Hypothalamus (tissue), 51 donors: Measurements from ENCODE around the gene BCL11A.

Source experiments
- DNase-seq, 51 donors: peaks; one replicate each; lab custom pipeline; 2025; lab: John Stamatoyannopoulos, UW

The BCL11A gene

DNA sequence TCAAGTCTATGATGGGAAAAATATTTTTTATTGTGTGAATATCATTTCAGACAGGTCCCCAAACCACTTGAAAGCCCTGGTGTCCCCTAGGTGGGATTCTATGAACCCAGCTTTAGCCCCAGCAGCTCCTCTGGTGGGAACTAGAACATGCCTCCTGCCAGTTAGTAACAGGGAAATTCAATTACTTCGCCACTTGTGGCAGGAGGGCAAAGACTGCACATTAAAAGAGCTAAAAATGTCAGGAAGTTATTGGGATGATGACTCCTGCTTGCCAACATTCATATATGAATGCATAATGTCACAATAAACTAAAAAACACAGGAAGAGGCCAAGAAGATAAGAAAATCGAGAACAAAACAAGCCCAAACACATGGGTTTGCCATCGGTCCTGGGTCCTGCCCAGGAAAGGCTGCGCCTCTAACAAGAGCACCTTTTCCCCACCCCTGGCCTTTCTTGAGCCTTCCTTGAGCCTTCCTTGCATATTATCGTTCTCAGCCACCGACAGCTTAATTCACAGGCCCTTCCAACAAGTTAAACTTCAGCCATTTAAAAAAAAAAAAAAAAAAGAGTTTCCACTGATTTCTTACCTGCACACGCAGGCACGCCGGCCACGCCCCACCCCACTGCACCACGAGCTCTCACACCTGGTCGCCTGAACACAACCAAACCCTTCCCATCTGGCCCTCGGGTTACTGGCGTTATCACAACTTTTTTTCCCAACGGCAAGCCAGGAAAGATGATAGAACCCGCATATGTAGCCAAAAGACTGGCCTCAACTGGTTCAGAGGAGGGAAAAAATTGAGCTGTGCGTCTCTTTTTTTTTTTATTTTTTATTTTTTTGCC lies 23.4 kb downstream of the BCL11A start:
- no peak for DNase-seq

DNA sequence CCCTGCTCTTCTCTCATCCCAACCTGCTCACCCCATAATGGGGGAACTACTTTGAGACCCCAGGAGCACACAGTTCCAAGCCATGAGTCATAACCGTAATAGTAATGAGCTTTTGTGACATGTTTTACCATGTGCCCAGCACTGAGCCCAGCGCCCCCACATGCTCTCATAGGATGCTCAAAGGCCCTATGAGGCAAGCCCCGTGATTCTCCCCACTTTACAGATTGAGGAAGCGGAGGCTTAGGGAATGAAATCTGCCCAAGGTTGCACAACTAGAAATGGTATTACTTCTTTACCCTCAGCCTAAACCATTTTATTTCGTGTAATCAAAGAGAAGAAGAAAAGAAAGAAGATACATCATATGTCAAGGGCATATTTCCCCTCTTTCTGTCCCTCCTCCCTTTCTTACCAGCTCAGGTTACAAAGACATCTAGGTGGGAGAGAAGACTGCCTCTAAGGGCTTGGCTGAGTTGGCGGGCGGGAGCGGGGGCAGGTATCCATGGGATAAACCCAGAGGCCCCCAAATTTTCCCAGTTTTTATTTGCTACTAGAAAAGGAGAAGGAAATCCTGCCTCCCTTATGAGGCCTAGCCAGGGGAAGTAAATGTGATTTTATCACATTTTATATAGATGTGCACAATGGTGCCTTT lies 24.2 kb downstream of the BCL11A start:
- no peak for DNase-seq

DNA sequence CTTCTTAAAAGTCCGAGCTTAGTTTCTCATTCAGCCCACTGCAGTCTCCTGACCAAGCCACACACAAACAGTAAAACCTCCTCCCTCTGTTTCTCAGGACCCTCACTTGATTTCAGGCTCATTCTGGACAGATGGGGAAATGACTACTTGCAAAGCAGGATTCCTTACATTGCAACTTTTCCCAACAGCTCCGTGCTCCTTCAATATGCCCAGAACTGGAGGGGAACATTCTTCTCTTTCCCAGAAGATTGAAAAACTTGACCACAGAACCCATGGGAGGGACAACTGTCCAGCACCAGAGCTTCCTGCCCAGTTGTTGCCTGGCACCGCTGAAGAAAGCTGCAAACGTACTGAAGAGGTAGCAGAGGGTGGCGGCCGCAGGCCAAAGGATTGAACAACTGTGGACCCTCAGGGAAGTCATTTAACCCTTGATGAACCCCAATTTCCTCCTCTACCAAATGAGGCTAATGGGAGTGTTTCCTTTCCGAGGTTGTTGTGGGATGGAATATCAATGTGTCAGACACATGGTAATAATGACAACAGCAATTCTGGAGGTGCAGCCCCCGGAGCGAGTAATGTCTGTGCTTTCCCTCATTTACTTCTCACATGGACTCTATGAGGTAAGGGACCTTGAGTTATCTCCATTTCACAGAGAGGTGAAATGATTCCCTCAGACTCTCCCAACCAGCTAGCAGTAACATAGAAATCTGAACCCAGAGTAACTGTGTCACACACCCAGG lies 25.0 kb downstream of the BCL11A start:
- no peak for DNase-seq

DNA sequence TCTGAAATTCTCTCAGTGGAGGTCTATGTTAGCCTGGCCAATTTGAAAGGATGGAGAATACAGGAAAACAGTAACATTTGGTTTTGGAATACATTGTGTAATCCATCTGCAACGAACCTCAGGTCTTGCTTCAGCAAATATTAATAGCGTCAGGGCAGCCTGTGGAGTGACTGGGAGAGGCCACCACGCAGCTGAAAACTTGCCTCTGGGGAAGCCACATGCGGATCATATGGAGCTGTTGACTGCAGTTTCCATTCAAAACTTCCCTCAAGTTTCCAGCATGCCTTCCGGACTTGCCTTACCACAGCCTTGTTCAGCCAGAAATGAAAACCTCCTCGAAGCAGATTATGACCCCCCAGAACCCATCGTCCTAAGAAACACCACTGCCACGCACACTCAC lies 25.7 kb downstream of the BCL11A start:
- no peak for DNase-seq

DNA sequence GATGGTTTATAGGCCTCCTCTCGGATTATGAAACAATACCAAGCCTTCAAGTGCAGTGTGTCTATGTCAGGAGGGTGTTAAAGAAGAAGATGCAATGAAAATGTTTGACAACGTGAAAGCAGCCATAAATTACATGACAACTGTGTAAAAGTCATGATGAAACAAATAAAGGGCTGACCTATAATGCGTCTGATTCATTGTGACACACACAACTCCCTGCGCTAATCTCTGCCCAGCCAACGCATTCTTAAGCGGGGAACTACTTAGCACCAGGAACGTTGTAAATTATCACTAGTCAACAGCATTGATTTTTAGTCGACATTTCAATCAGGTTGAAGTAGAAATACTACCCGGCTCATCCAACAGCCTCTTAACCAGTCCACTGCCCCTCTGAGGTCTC lies 26.8 kb downstream of the BCL11A start:
- no peak for DNase-seq

DNA sequence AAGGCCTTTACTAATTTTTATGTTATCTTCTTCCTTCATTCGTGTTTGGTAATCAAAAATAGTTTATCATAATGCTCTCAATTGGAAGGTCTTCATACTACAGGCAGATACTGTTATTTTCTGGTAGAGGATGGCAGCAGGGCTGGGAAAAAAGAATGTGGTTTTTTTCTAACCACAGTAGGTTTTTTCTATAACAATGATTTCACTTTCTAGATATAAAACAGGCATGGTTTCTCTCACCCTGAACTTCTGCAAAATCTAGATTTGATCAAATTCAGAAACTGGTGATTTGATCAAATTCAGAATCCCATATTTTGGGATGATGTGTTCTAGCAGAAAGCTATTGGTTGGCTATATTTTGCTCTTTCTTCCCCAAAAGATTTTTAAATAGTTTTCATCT lies 27.6 kb downstream of the BCL11A start:
- no peak for DNase-seq

DNA sequence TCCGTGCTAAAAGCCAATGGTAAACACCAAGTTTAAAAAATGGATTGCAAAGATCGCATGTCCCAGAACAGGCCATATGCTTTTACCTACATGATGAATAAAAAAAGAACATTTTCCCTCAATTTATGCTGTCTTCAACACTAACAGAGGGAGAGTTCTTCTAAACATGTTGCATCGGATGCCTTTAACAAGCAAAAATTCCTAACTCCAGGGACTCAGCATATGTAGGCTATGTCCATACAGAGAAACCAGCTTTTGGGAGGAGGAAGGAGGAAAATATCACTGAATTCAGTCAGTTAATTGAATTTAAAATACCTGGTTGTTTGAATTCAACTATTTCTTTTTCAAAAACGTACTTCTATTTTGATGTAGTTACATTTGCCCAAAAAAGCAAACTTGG lies 28.6 kb downstream of the BCL11A start:
- DNase-seq = no peak

DNA sequence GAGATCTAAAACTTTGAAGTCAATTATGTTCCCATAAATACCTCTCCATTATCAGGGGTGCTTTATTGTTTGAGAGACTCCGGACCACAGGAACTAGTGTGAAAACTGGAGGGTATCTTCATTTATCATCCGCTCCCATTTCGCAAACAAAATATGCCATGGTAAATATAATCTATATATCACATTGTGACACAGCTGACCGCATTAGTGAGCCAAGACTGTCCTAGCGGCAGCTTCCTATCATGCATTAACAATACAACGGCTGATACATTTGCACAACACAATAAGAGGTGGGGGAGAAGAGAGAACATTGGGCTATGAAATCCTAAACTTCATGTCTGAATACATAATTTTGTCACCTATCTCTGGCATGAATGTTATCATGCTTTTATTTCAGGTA lies 29.5 kb downstream of the BCL11A start:
- DNase-seq = no peak

DNA sequence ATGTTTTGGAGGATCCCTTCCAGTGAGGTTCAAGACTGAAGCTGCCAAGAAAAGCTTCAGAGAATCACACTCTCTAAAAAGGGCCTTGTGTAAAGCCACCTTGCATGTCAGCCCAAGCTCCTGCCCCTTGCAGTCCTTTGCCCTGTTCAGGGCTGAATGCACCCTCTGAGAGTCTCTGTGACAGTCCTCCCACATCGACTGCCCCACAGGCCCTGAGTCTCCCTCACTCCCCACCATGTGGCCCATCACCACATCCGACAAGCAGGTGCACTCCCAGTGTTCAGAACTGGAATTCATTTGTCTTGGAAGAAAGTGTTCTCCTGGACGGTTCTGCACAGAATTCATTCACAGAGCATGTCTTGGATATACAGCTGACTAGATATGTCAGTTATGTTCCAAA lies 31.0 kb downstream of the BCL11A start:
- no peak for DNase-seq

DNA sequence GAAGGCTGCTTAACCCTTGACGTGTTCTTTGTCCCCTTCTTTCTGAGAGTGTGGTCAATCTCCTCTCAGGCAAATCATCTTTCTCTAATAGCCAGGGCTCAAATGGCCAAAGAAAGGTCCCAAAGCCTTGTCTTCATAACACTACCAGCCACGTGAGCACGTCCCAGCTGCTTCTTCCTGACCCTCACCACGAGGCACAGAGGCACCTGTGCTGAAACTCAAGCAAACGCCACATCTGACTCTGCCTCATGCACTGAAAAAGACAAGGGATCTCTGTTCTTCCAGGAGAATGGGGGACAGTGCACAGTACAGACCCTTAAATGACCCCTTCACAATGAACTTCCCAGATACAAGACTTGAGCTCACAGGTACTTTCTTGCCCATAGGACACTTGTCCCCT lies 31.8 kb downstream of the BCL11A start:
- DNase-seq = no peak

DNA sequence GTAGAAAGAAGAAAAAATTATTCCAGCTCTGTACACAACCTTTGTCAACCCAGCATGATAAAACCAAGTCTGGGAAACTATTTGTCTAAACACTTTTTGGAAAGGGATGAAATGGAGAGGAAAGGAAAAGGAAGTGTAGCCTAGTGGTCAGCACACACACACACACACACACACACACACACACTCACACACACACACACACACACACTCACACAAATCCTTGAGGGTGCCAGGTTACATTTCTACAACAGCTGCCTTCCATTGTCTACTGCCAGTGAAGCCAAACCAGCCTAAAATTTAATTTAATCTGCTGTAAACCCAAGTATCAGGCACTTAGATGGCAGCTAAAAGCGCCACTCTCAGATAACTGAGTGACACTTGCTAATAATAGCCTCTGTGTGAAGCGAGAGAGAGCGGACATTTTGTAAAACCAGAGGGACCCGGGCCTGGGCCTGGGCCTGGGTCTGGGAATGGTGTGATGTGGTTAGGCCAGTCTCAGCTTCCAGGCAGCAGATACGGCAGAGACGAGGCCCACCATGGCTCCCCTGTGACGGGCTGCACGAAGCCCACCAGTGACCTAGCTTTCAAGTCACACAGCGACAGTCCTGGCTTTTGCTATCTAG lies 32.4 kb downstream of the BCL11A start:
- DNase-seq = no peak

DNA sequence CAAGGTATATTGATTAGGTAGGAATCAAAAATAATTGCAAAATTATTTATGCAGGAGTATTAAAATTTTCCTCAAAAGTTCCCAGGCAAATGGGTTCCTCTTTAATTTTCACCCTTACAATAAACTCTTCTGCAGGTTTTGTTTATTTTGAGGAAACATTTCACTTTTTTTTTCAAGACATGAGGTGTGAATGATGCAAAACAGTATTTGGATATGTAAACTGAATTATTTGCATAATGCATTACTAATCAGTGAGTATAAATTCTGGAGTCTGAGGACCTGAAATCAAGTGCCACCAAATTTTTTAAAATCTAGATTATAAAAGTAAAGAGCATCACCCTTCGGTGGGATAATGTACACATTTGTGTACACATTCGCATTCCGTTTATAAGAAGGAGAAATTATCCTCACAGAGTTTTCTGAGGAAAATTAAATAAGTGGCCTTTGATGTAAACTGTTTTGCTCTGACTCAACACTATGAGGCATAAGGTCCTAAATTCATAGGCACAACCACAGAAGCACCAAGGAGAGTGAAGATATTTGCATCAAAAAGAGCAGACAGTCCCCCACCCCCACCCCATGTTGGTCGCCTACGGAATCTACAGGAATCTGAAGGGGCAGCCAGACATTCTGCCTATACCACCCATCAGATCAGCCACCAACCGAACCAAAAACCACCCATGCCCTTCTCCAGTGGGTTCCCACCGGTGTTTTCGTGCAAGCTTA lies 33.1 kb downstream of the BCL11A start:
- DNase-seq = no peak

DNA sequence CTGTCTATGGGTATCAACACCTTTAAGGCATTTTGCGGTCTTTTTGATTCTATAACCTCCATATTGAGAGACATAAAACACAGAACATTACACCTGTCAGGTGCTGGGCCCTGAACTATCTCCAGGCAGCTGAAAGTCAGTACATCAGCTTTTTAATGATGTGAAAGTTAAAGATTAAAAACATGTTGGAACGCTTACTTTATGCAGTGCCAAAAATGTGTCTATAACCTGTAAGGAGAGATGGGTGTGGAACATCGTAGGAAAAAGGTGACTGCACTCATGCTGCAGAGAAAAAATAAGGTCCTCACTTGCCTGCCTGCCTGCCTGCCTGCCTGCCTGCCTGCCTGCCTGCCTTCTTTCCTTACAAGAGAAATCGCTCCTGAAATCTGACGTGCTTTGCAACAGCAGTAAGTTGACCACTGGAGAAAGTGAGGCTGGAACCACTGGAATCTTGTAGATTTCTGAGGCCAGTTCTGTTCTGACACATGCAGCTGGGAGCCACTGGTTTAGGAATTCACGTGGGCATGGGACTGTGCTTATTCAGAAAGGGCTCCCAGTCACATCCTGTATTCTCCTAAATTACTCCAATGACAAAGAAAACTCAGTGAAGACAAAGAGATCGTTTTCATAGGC lies 34.1 kb downstream of the BCL11A start:
- no peak for DNase-seq

DNA sequence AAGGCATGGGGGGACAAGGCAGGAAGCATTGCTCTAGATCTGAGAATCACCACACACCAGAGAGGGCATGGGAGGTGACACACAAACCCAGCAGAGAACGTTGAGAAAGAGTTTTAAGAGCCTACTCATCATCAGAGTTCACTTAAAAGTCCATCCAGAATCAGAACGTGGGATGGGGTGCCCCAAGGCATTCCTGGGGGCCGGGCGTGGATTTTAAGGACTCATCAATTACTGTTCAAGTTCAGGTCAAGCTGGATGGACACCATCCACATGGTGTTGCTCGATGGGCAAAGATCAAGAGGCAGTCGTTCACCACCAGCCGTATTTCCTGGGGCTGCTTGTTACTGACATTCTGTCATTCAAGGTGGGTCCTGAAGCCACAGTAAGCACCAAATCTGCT lies 34.9 kb downstream of the BCL11A start:
- DNase-seq = no peak

DNA sequence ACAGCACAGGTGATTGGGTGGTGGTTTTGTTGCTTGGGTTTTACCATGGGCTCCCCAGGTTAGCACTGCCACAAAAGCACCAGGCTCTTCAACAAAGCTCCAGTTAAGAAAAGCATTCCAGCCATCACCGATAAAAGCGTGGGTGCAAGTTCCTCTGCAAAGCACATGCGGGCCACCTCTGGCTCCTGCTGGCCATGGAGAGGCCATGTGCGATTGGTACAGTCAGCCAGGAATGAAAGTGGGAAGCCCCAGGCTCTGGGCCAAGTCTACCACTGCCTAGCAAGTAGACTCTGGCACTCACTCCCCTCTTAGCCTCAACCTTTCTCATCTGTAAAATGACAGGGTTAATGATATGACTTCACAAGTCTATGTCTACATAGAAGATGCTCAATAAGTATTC lies 36.0 kb downstream of the BCL11A start:
- no peak for DNase-seq

DNA sequence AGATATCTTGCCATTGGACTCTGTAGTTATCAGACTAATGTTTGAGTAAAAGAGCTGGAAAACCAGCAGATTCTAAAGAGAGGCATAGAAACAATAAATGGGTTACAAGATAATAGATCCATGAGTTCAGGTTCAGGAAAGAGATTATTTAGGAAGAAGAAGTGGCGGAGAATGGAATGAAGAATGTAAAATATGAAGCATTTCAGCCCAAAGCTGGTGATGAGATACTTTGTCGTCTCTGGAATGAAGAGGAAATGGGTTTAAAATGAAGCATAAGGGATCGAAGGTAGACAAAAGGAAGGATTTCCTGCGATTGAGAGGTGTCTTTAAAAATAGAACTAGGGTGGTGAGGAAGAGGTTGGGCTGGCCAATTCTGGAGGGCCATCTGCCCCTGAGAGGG lies 36.6 kb downstream of the BCL11A start:
- no peak for DNase-seq

DNA sequence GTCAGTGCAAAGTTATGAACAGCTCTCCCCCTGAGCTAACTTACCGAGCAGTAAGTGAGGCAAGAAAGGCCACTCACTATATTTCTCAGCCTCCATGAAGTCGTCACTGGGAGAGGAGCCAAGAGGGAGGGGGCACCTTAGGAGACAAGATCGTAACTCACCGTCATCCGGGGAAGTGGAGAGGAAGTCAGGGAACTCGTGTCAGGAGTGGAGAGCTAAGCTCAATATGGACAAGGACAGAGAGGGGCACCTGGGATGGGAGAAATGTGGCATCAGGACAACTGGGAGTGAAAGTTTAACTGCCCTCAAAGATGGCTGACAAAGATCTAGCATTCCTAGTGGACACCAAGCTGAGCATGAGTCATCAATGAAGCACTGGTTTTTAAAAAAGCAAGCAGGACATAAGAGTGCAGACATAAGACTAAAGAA lies 37.1 kb downstream of the BCL11A start:
- no peak for DNase-seq

DNA sequence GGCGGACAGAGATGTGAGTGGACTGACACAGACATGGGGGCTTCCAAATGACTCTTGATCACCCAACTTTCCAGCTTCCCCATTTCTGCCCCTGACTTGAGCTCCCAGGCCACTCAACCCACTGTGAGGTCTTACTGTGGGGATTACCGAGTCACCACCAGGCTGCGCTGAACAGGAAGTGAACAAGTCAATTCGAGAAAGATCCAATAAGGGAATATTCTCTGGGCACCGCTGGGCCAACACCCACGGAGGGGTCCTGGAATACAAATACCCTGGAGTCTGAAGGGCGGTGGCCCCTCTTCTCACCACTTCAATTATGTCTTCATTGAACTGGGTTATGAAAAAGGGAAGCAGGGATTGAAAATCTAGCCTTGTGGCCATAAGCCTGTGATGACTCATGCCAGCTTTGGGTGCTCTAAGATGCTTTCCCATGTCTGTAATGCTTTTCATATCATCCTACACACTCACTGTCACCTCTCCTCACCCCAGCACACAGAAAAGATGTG lies 37.7 kb downstream of the BCL11A start:
- peak in 1 of 51 donors; percentile 5 for DNase-seq

DNA sequence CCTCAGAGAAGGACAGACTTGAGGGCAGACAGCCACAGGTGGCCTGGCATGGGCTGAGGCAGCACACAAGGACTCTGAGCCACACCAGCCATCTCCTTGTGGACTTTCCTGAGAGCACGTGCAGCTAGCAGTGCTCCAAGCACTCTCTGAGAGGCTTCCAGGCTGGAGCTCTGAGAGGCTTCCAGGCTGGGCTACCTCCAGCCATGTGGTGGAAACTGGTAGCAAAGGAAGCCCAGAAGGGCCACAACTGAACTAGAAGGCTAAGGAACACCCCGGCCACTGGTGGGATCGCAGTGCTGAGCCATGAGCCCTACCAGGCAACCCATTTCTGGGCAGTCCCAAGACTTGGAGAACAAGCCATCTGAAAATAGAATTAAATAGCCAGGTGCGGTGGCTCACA lies 39.5 kb downstream of the BCL11A start:
- no peak for DNase-seq

DNA sequence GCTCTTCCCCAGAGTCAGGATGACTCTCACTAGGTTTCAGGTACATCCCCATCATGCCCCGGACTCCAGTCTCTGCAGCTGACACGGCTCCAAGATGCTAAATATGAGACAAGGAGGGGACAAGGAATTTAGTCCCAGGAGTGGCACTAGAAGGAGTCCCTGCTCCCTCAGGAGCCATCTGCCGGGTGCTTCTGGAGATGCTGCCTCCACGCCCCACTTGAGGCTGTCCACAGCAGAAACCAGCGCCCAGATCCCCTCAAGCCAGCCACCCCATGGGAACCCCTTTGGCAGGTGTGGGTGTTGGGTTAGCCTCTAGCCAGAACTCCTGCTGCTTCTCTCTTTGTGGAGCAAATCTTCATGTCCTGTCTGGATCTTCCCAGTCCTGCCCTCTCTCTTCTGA lies 40.3 kb downstream of the BCL11A start:
- DNase-seq = no peak
